H1 (cell line): ENCODE data around the gene ZFAND3. TPM values are rescaled to one million over a fixed set of nuclear protein-coding genes. Genes with fewer than 3 reads are reported as not detected.

ENCODE experiments used
- CTCF ChIA-PET: fragments of 300-600 bp; sonication (Branson Sonifier 250); formaldehyde crosslinking; loops from one replicate; lab custom pipeline; 2021; ENCODE audit not compliant: partially characterized antibody; lab: Charles Lee
- POLR2A ChIA-PET: fragments of 300-600 bp; sonication (Branson Sonifier 250); formaldehyde crosslinking; loops from one replicate; lab custom pipeline; 2021; ENCODE audit warnings: inconsistent platforms; ENCODE audit not compliant: partially characterized antibody; lab: Charles Lee
- DNase-seq, 2 experiments: peaks; one replicate each; pipeline versions ENCODE4 v3.0.0 to v3.0.0-alpha.2; 2010 to 2022; ENCODE audit warnings: low spot score in 2 of 2, low read depth in 1 of 2, mixed read lengths in 1 of 2
- FAIRE-seq: peaks from 2 replicates; lab custom pipeline; 2011; peaks lifted over from hg19 to GRCh38; lab: Jason Lieb, UNC
- H2AFZ ChIP-seq: 2 replicates; pipeline ENCODE4 v1.8.1; 2012; ENCODE audit warnings: low read length, inconsistent platforms
- H2AK5ac ChIP-seq: 2 replicates; pipeline ENCODE4 v1.6.1; 2013; ENCODE audit warnings: low read depth, low read length
- H2BK120ac ChIP-seq: replicated peaks from 2 replicates; pipeline ENCODE3; 2013; ENCODE audit warnings: low read depth, low read length, inconsistent platforms
- H2BK12ac ChIP-seq: 2 replicates; pipeline ENCODE4 v1.6.1; 2013; ENCODE audit warnings: low read depth, low read length
- H2BK15ac ChIP-seq: 2 replicates; pipeline ENCODE4 v1.6.1; 2013; ENCODE audit warnings: low read length
- H2BK20ac ChIP-seq: 2 replicates; pipeline ENCODE4 v1.6.1; 2013; ENCODE audit warnings: low read length
- H2BK5ac ChIP-seq: 2 replicates; pipeline ENCODE4 v1.6.1; 2013; ENCODE audit warnings: low read depth, low read length
- H3K14ac ChIP-seq: 2 replicates; pipeline ENCODE4 v1.6.1; 2013; ENCODE audit warnings: inconsistent platforms; ENCODE audit not compliant: insufficient read length
- H3K18ac ChIP-seq: 2 replicates; pipeline ENCODE4 v1.6.1; 2013; ENCODE audit warnings: low read length; ENCODE audit errors: extremely low read depth
- H3K23ac ChIP-seq: 2 replicates; pipeline ENCODE4 v1.6.1; 2013; ENCODE audit warnings: inconsistent platforms; ENCODE audit not compliant: insufficient read length
- H3K23me2 ChIP-seq: 2 replicates; pipeline ENCODE4 v1.6.1; 2013; ENCODE audit warnings: low read depth, low read length
- H3K27ac ChIP-seq: 2 replicates; pipeline ENCODE4 v1.6.1; 2011; ENCODE audit warnings: low read depth, low read length, inconsistent platforms
- H3K27me3 ChIP-seq, 4 experiments: replicated peaks in 1 of 4; 1 replicate in 1 of 4; 2 replicates in 3 of 4; pipeline versions ENCODE4 v1.6.1 to v1.8.1; 2011 to 2013; ENCODE audit warnings: low read length in 3 of 4, mild to moderate bottlenecking in 3 of 4, inconsistent platforms in 2 of 4, mixed read lengths in 2 of 4, moderate library complexity in 1 of 4; ENCODE audit not compliant: control insufficient read depth in 3 of 4, insufficient read depth in 3 of 4; ENCODE audit errors: extremely low read depth in 1 of 4
- H3K36me3 ChIP-seq, 4 experiments: 2 replicates each; pipeline versions ENCODE4 v1.6.1 to v1.8.1; 2011 to 2013; ENCODE audit warnings: mild to moderate bottlenecking in 4 of 4, low read length in 3 of 4, moderate library complexity in 2 of 4, control low read depth in 1 of 4, inconsistent platforms in 1 of 4; ENCODE audit not compliant: insufficient read depth in 4 of 4, control insufficient read depth in 2 of 4
- H3K4ac ChIP-seq: replicated peaks from 2 replicates; pipeline ENCODE3; 2013; ENCODE audit warnings: low read length, low read depth, mixed read lengths, inconsistent platforms; ENCODE audit not compliant: insufficient read length
- H3K4me1 ChIP-seq, 4 experiments: replicated peaks in 1 of 4; 1 replicate in 1 of 4; 2 replicates in 3 of 4; pipeline versions ENCODE4 v1.6.1 to v1.8.1; 2011 to 2013; ENCODE audit warnings: low read length in 3 of 4, inconsistent platforms in 2 of 4, mixed read lengths in 1 of 4; ENCODE audit not compliant: insufficient read depth in 4 of 4, control insufficient read depth in 3 of 4
- H3K4me2 ChIP-seq, 2 experiments: 2 replicates each; pipeline versions ENCODE4 v1.6.1 to v1.8.1; 2011 to 2013; ENCODE audit warnings: low read depth in 2 of 2, low read length in 2 of 2, control low read depth in 1 of 2, inconsistent platforms in 1 of 2, mild to moderate bottlenecking in 1 of 2; ENCODE audit not compliant: insufficient read depth in 1 of 2
- H3K4me3 ChIP-seq, 4 experiments: fragments of 200-600, 300-600 bp in 1 of 4; sonication (generic), shearing (Covaris generic), sonication (Bioruptor Twin) in 1 of 4; 2 replicates each; pipeline versions ENCODE4 v1.5.1 to v1.8.1; 2011 to 2016; ENCODE audit warnings: low read length in 4 of 4, low read depth in 3 of 4, control low read depth in 2 of 4, inconsistent platforms in 2 of 4, mild to moderate bottlenecking in 2 of 4, mixed read lengths in 1 of 4, moderate library complexity in 1 of 4; ENCODE audit not compliant: insufficient read depth in 2 of 4; ENCODE audit errors: extremely low read depth in 1 of 4
- H3K56ac ChIP-seq: replicated peaks from 2 replicates; pipeline ENCODE3; 2013; ENCODE audit warnings: low read depth, mild to moderate bottlenecking, mixed read lengths, low read length, inconsistent platforms; ENCODE audit not compliant: insufficient read length
- H3K79me1 ChIP-seq: 2 replicates; pipeline ENCODE4 v1.6.1; 2013; ENCODE audit warnings: low read depth, low read length, control low read depth
- H3K79me2 ChIP-seq, 2 experiments: 2 replicates each; pipeline versions ENCODE4 v1.6.1 to v1.8.1; 2012 to 2013; ENCODE audit warnings: low read length in 2 of 2, mild to moderate bottlenecking in 2 of 2, inconsistent platforms in 1 of 2; ENCODE audit not compliant: insufficient read depth in 2 of 2, control insufficient read depth in 1 of 2
- H3K9ac ChIP-seq, 4 experiments: replicated peaks in 1 of 4; 1 replicate in 1 of 4; 2 replicates in 3 of 4; pipeline versions ENCODE4 v1.6.1 to v1.8.1; 2011 to 2013; ENCODE audit warnings: low read depth in 3 of 4, low read length in 3 of 4, control low read depth in 2 of 4, mild to moderate bottlenecking in 2 of 4, moderate library complexity in 2 of 4, inconsistent platforms in 1 of 4; ENCODE audit errors: extremely low read depth in 1 of 4
- H3K9me3 ChIP-seq, 2 experiments: 2 replicates each; pipeline versions ENCODE4 v1.6.1 to v1.8.1; 2012 to 2013; ENCODE audit warnings: mild to moderate bottlenecking in 2 of 2, moderate library complexity in 2 of 2, control low read depth in 1 of 2, inconsistent platforms in 1 of 2, low read depth in 1 of 2, low read length in 1 of 2, mixed read lengths in 1 of 2; ENCODE audit not compliant: insufficient read depth in 2 of 2
- H4K20me1 ChIP-seq, 2 experiments: replicated peaks in 1 of 2; 2 replicates each; pipeline versions ENCODE3 to v1.8.1; 2011 to 2013; ENCODE audit warnings: inconsistent platforms in 2 of 2, low read length in 2 of 2, mild to moderate bottlenecking in 1 of 2; ENCODE audit not compliant: insufficient read depth in 2 of 2, control insufficient read depth in 1 of 2
- H4K5ac ChIP-seq: 2 replicates; pipeline ENCODE4 v1.6.1; 2013; ENCODE audit warnings: low read length, low read depth, mixed read lengths, inconsistent platforms; ENCODE audit not compliant: insufficient read length
- H4K8ac ChIP-seq: 2 replicates; pipeline ENCODE4 v1.8.0; 2013; ENCODE audit warnings: mild to moderate bottlenecking, moderate library complexity, low read length, inconsistent platforms; ENCODE audit not compliant: insufficient read depth; ENCODE audit errors: extremely low read depth
- H4K91ac ChIP-seq: replicated peaks from 2 replicates; pipeline ENCODE3; 2013; ENCODE audit warnings: low read length, mixed read lengths, inconsistent platforms; ENCODE audit not compliant: insufficient read length
- BRCA1 ChIP-seq: IDR thresholded peaks from 2 replicates; pipeline ENCODE4 v1.6.1; 2012; ENCODE audit warnings: low read depth, low read length, improper control_type of control experiment
- CBX8 ChIP-seq: fragments of 300-800, 300-1000 bp; sonication (generic); IDR thresholded peaks from 2 replicates; pipeline ENCODE4 v1.7.1; 2016; ENCODE audit warnings: low read depth, low read length, borderline replicate concordance
- CHD1 ChIP-seq: IDR thresholded peaks from 2 replicates; pipeline ENCODE4 v1.6.1; 2012; ENCODE audit warnings: low read depth, low read length, improper control_type of control experiment
- CHD2 ChIP-seq: IDR thresholded peaks from 2 replicates; pipeline ENCODE4 v1.6.1; 2012; ENCODE audit warnings: low read length, improper control_type of control experiment
- EP300 ChIP-seq, 2 experiments: IDR thresholded peaks; 1 replicate in 1 of 2; 2 replicates in 1 of 2; pipeline ENCODE4 v1.6.1; 2011 to 2012; ENCODE audit warnings: low read depth in 2 of 2, low read length in 2 of 2, mild to moderate bottlenecking in 2 of 2, borderline replicate concordance in 1 of 2, inconsistent platforms in 1 of 2, moderate library complexity in 1 of 2
- HDAC6 ChIP-seq: IDR thresholded peaks from one replicate; pipeline ENCODE4 v1.7.1; 2012; ENCODE audit warnings: low read depth, mild to moderate bottlenecking, inconsistent platforms, low read length, moderate library complexity
- JUND ChIP-seq: IDR thresholded peaks from 2 replicates; pipeline ENCODE4 v1.6.1; 2011; ENCODE audit warnings: mild to moderate bottlenecking, improper control_type of control experiment, low read length
- KDM1A ChIP-seq: fragments of 200-600, 300-600 bp; sonication (generic); IDR thresholded peaks from 2 replicates; pipeline ENCODE4 v1.7.1; 2016; ENCODE audit warnings: mild to moderate bottlenecking, low read length, borderline replicate concordance
- MAFK ChIP-seq: IDR thresholded peaks from 2 replicates; pipeline ENCODE4 v1.6.1; 2012; ENCODE audit warnings: low read depth, mild to moderate bottlenecking, improper control_type of control experiment, low read length
- NRF1 ChIP-seq: IDR thresholded peaks from 2 replicates; pipeline ENCODE4 v1.6.1; 2011; ENCODE audit warnings: mild to moderate bottlenecking, low read depth, low read length, improper control_type of control experiment
- POLR2AphosphoS5 ChIP-seq: IDR thresholded peaks from 2 replicates; pipeline ENCODE4 v1.6.1; 2011; ENCODE audit warnings: low read depth, low read length
- SAP30 ChIP-seq: fragments of 300-600 bp; sonication (generic); IDR thresholded peaks from 2 replicates; pipeline ENCODE4 v1.7.1; 2012; ENCODE audit warnings: low read length, moderate library complexity, mild to moderate bottlenecking, inconsistent platforms; ENCODE audit not compliant: insufficient read depth, insufficient replicate concordance
- SIRT6 ChIP-seq: IDR thresholded peaks from one replicate; pipeline ENCODE4 v1.7.1; 2012; ENCODE audit warnings: low read length, inconsistent platforms
- SP1 ChIP-seq: IDR thresholded peaks from 2 replicates; pipeline ENCODE4 v1.6.1; 2011; ENCODE audit warnings: low read depth, low read length
- TAF7 ChIP-seq: optimal IDR thresholded peaks from 2 replicates; pipeline ENCODE3; 2011; ENCODE audit warnings: low read depth, mild to moderate bottlenecking, inconsistent platforms, low read length, moderate library complexity, borderline replicate concordance
- TEAD4 ChIP-seq: IDR thresholded peaks from 2 replicates; pipeline ENCODE4 v1.6.1; 2012; ENCODE audit warnings: low read depth, low read length, inconsistent platforms, mixed read lengths
- ZNF274 ChIP-seq: IDR thresholded peaks from 2 replicates; pipeline ENCODE4 v1.7.0; 2012; ENCODE audit warnings: low read length, borderline replicate concordance; ENCODE audit errors: extremely low read depth
- WGBS, 2 experiments: shearing (Covaris generic) in 1 of 2; methylation state at CpG; one replicate each; pipeline versions ENCODE4 v1.1.6 to v1.1.7; 2013 to 2015; ENCODE audit warnings: low lambda C conversion rate in 2 of 2, mixed read lengths in 2 of 2, inconsistent platforms in 1 of 2, low coverage in 1 of 2, missing lambda C conversion rate in 1 of 2; ENCODE audit not compliant: insufficient replicate concordance in 2 of 2, insufficient coverage in 1 of 2, insufficient read length in 1 of 2; ENCODE audit errors: extremely low coverage in 1 of 2, missing lambda C conversion rate in 1 of 2; 5-methylcytosine and 5-hydroxymethylcytosine counted together
- polyA plus RNA-seq, 7 experiments: library from polyadenylated mRNA; depleted of rRNA in 3 of 7; stranded (reverse) in 5 of 7; unstranded in 2 of 7; fragments of >200 nt in 5 of 7; fragments of 200-250 nt in 2 of 7; gene quantifications; 1 replicate in 5 of 7; 2 replicates in 1 of 7; 4 replicates in 1 of 7; pipeline versions ENCODE4 v1.2.1 to v1.2.3, GENCODE V29; 2011 to 2013; ENCODE audit warnings: missing spikeins in 2 of 7, mixed read lengths in 2 of 7
- total RNA-seq: library from RNA; stranded (reverse); fragmentation: NEBNext Ultra II Directional; extraction: Animal tissue kit (Norgen Biotek cat#: 25700); gene quantifications from 2 replicates; pipeline ENCODE4 v1.2.1, GENCODE V29; 2021

The ZFAND3 gene
- total and polyA plus RNA-seq, 2 of the 8 experiments (the other 6 are each of a cell fraction or from before 2014, with no cell fraction given) = 13.0 to 51.3 TPM

- Histone ChIP-seq H2BK15ac (no peak overlapping the region), H3K4me1 (peaks cover 6 to 20% (median 15%) of the 10 kb centered on the region in 4 experiments), H2BK20ac (no peak overlapping the region), H3K4me2 (no peak overlapping the region), H3K18ac (no peak overlapping the region), H2AK5ac (no peak overlapping the region), H2BK5ac (no peak overlapping the region), H2BK12ac (no peak overlapping the region), H3K79me2 (no peaks in the 10 kb centered on the region), H3K9me3 (no peaks in the 10 kb centered on the region), H2BK120ac (no peak overlapping the region), H3K4me3 (no peak overlapping the region), H3K23me2 (no peaks in the 10 kb centered on the region), H3K4ac (no peak overlapping the region), H3K79me1 (no peaks in the 10 kb centered on the region), H3K14ac (no peak overlapping the region), H3K27ac (no peak overlapping the region), H3K56ac (no peak overlapping the region), H3K36me3 (no peaks in the 10 kb centered on the region), H4K5ac (no peak overlapping the region), H2AFZ (no peak overlapping the region), H4K8ac (no peak overlapping the region), H3K27me3 (no peaks in the 10 kb centered on the region), H4K20me1 (no peaks in the 10 kb centered on the region), H3K23ac (no peak overlapping the region), H3K9ac (no peak overlapping the region), H4K91ac (no peak overlapping the region)
- CTCF ChIA-PET = interaction anchor here (0.9 to 2.1 kb wide), 5 partner anchors 17 to 376 kb away, joined by 3 to 6 read pairs (median 4); no protein-coding TSS in a partner anchor
- WGBS, 2 experiments = 79% methylated on average over 2 of the region's 2 CpGs; no CpG with 5 or more reads in 1 of the 2 experiments
- FAIRE-seq (no peak), DNase-seq (no peak)
- POLR2A ChIA-PET = no interaction called here
- TF ChIP-seq ZNF274 (no peak), MAFK (no peak), POLR2AphosphoS5 (no peak), CHD2 (no peak), TEAD4 (no peak), BRCA1 (no peak), HDAC6 (no peak), SP1 (no peak), NRF1 (no peak), SIRT6 (no peak), KDM1A (no peak), EP300 (IDR thresholded peaks at IDR 0.05; ENCODE audit: borderline replicate concordance in 1 of 2, low read depth in 2 of 2, low read length in 2 of 2) (no peak), JUND (no peak), CHD1 (no peak), TAF7 (no peak), SAP30 (no peak), CBX8 (no peak)
Observed at GRCh38 chr6:38194282-38194572, 374.7 kb downstream of the ZFAND3 start.
